ENCODE results near the gene PRKN. TPM values are rescaled to one million over a fixed set of nuclear protein-coding genes. Genes with fewer than 3 reads are reported as not detected.
"Not testable (repeated sequence)": the region's sequence is repeated elsewhere in the genome, so short reads cannot be mapped to it uniquely, and the experiment has no call there.

Gene PRKN
- total RNA-seq, 1 donor from 2014 or later: 4.9 TPM

DNA sequence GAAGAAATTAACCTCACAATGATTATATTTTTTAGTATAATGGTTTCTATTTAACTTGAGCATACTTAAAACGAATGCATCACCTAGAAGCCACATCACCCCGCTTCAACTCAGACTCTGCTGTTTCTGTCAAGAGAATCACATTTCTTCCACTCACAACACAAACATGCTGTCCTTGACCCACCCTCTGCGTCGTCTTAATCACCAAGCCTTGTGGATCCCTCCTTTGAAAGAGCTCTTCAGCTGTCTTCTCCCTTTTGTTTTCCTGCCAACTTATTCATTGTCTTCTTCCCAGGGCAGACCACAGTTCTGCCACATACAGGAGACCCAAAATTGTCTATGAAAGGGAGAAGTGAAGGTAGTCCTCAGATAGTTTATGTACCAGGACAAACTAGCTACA is 858.1 kb downstream of the PRKN start:
- intact Hi-C loops (cut with DNase I): no loop called here
- no peak for DNase-seq (ENCODE audit: extremely low spot score in 2 of 2)
- Histone ChIP-seq H3K9me3 (no peaks in the 10 kb centered on the region), H3K27me3 (no peaks in the 10 kb centered on the region), H3K4me3 (no peak overlapping the region), H3K27ac (no peak overlapping the region), H3K4me1 (no peaks in the 10 kb centered on the region), H3K36me3 (no peaks in the 10 kb centered on the region)
- TF ChIP-seq, protein P1, sequence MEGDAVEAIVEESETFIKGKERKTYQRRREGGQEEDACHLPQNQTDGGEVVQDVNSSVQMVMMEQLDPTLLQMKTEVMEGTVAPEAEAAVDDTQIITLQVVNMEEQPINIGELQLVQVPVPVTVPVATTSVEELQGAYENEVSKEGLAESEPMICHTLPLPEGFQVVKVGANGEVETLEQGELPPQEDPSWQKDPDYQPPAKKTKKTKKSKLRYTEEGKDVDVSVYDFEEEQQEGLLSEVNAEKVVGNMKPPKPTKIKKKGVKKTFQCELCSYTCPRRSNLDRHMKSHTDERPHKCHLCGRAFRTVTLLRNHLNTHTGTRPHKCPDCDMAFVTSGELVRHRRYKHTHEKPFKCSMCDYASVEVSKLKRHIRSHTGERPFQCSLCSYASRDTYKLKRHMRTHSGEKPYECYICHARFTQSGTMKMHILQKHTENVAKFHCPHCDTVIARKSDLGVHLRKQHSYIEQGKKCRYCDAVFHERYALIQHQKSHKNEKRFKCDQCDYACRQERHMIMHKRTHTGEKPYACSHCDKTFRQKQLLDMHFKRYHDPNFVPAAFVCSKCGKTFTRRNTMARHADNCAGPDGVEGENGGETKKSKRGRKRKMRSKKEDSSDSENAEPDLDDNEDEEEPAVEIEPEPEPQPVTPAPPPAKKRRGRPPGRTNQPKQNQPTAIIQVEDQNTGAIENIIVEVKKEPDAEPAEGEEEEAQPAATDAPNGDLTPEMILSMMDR (IDR thresholded peaks at IDR 0.05): no peak
- TF ChIP-seq POLR2A (IDR thresholded peaks at IDR 0.05) (no peak), POLR2AphosphoS5 (IDR thresholded peaks at IDR 0.05; ENCODE audit: insufficient read depth in 1 of 2, low read depth in 1 of 2) (no peak)

DNA sequence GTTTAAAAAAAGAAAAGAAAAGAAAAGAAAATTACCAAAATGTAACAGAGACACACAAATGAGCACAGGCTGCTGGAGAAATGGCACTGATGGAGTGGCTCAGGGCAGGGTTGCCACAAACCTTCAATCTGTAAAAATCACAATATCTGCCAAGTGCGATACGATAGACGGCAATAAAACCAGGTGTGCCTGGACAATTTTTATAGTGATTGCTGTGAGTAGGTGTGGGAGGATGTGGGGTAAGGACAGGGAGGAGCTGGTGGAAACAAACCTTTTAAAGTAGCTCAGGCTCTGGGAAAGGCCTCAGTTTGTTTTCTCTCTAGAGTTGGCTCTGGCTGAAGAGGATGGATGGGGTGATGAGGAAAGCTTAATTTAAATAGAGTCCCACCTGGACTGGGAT is 861.0 kb downstream of the PRKN start:
- H3K27ac ChIP-seq: no peak overlapping the region
- no peaks in the 10 kb centered on the region for H3K27me3 ChIP-seq
- TF ChIP-seq, protein P1 (IDR thresholded peaks at IDR 0.05): no peak
- H3K9me3 ChIP-seq: no peaks in the 10 kb centered on the region
- H3K4me1 ChIP-seq: no peaks in the 10 kb centered on the region
- intact Hi-C loops (cut with DNase I): no loop called here
- no peaks in the 10 kb centered on the region for H3K36me3 ChIP-seq
- no peak overlapping the region for H3K4me3 ChIP-seq
- DNase-seq (ENCODE audit: extremely low spot score in 2 of 2): no peak

DNA sequence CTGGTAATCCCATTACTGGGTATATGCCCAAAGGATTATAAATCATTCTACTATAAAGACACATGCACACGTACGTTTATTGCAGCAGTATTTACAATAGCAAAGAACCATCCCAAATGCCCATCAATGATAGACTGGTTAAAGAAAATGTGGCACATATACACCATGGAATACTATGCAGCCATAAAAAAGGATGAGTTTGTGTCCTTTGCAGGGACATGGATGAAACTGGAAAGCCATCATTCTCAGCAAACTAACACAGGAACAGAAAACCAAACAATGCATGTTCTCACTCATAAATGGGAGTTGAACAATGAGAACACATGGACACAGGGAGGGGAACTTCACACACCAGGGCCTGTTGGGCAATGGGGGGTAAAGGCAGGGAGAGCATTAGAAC is 866.5 kb downstream of the PRKN start:
- H3K27ac ChIP-seq; H3K4me1 ChIP-seq; H3K9me3 ChIP-seq; H3K27me3 ChIP-seq; H3K4me3 ChIP-seq; H3K36me3 ChIP-seq; DNase-seq (ENCODE audit: extremely low spot score in 2 of 2); intact Hi-C loops (cut with DNase I): not testable (repeated sequence)

DNA sequence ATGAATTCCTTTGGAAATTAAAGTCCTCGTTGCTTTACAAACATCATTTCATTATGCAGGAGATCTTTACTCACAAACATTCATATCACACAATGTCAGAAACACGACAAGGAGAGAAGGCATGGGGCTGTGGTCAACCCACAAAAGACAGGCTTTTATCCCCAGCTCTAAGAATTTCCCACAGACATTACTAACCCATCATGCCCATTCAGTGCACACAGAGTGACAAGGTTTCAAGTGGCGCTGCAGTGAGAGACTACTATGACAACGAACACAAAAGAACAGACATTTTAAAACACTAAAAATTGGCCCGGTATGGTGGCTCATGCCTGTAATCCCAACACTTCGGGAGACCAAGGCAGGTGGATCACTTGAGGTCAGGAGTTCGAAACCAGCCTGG is 873.9 kb downstream of the PRKN start:
- Histone ChIP-seq H3K4me3 (no peak overlapping the region), H3K4me1 (no peaks in the 10 kb centered on the region), H3K27me3 (no peaks in the 10 kb centered on the region), H3K36me3 (no peaks in the 10 kb centered on the region), H3K9me3 (no peaks in the 10 kb centered on the region), H3K27ac (no peak overlapping the region)
- TF ChIP-seq POLR2AphosphoS5 (IDR thresholded peaks at IDR 0.05; ENCODE audit: insufficient read depth in 1 of 2, low read depth in 1 of 2) (no peak), POLR2A (IDR thresholded peaks at IDR 0.05) (no peak)
- TF ChIP-seq, protein P1 (IDR thresholded peaks at IDR 0.05): no peak
- no peak for DNase-seq (ENCODE audit: extremely low spot score in 2 of 2)
- intact Hi-C loops (cut with DNase I): no loop called here

DNA sequence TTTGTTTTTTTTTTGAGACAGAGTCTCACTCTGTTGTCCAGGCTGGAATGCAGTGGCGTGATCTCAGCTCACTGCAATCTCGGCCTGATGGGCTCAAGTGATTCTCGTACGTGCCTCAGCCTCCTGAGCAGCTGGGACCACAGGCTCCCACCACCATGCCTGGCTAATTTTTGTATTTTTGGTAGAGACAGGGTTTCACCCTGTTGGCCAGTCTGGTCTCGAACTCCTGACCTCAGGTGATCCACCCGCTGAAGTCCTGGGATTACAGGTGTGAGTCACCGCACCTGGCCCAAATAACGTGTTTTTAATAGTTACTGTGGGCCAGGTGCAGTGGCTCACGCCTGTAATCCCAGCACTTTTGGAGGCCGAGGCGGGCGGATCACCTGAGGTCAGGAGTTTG is 876.1 kb downstream of the PRKN start:
- DNase-seq (ENCODE audit: extremely low spot score in 2 of 2); H3K4me1 ChIP-seq; H3K9me3 ChIP-seq; H3K36me3 ChIP-seq; H3K27me3 ChIP-seq; H3K27ac ChIP-seq; intact Hi-C loops (cut with DNase I); H3K4me3 ChIP-seq: not testable (repeated sequence)

DNA sequence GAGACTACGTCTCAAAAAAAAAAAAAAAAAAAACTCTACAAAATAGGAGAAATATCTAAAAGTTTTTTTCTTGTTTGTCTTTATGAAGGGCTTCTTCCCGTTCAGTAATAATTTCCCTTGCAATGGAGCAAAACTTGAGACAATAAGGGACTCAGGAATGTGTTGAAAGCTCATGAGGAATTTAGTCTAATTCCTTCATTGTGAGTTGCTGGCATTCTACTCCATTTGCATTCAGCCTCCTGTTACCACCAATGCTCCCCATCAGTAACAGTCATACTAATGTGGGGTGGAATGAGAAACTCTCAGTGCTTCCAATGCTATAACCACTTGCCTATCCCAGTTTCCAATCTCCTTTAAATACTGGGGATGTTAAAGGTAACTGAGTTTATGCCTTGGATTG is 877.0 kb downstream of the PRKN start:
- Histone ChIP-seq H3K36me3 (no peaks in the 10 kb centered on the region), H3K4me3 (no peak overlapping the region), H3K27me3 (no peaks in the 10 kb centered on the region), H3K9me3 (no peaks in the 10 kb centered on the region), H3K27ac (no peak overlapping the region), H3K4me1 (no peaks in the 10 kb centered on the region)
- TF ChIP-seq POLR2AphosphoS5 (IDR thresholded peaks at IDR 0.05; ENCODE audit: insufficient read depth in 1 of 2, low read depth in 1 of 2): no peak
- no peak for TF ChIP-seq POLR2A (IDR thresholded peaks at IDR 0.05)
- TF ChIP-seq, protein P1 (IDR thresholded peaks at IDR 0.05): no peak
- intact Hi-C loops (cut with DNase I): no loop called here
- no peak for DNase-seq (ENCODE audit: extremely low spot score in 2 of 2)
